HG02642 (cell line): ENCODE measurements around the gene KRT33B.
"Not testable (repeated sequence)": the region's sequence is repeated elsewhere in the genome, so short reads cannot be mapped to it uniquely, and the experiment has no call there.

Experiments
- ATAC-seq: cut with Tn5 transposase; IDR thresholded peaks from one replicate; pipeline ENCODE4 v1.9.1; 2021; ENCODE audit warnings: mild to moderate bottlenecking; ENCODE audit not compliant: unreplicated experiment, poor library complexity

Gene KRT33B

GRCh38 chr17:41369713-41370112 lies at the start of gene KRT33B:
KRT33B (minus strand) TSS chr17:41369813; CDS start chr17:41369750, 63 bp downstream.
- ATAC-seq = no peak

DNA sequence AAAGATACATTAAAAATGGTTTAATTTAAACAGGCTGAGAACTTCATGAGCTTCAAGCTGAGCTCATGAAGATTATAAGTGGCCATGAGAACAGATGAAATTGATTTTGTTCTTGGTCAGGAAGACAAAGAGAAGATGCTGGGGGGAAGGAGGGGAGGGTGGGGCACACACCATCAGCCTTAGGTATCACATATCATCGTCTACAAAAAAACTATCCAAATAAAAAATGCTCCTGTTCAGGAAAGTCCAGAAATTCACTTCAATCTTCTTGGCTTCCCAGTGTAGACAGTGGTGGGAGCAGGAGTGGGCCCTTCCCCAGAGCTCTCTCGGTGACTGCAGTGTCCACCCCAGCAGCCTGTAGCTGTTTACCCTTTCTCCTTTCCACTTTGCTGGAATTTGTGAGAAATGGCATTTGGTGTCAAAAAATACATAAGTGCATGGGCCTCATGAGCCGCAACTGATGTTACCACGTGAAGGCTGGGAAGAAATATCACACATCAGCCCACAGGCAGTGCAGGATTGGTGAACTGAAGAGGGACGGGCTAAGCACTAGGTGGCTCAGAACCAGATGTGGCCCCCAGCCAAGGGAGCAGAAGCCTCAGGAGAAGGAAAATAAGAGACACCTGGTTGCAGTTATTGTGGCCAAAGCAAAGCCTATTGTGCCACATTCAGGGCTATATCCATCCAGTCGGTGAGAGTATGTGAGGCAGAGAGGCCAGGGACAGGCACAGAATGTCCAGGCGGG lies 48.7 kb upstream of the KRT33B start:
- no peak for ATAC-seq

- no peak for ATAC-seq
These were observed 48.0 kb upstream of the KRT33B start for GRCh38 chr17:41417576-41418015.

- no peak for ATAC-seq
These were observed 47.5 kb upstream of the KRT33B start for GRCh38 chr17:41417127-41417526.

- ATAC-seq = no peak
These were observed 46.9 kb upstream of the KRT33B start for GRCh38 chr17:41416479-41416878.

- no peak for ATAC-seq
These were observed 46.3 kb upstream of the KRT33B start for GRCh38 chr17:41415833-41416335.

- ATAC-seq = no peak
These were observed 45.8 kb upstream of the KRT33B start for GRCh38 chr17:41415411-41415810.

DNA sequence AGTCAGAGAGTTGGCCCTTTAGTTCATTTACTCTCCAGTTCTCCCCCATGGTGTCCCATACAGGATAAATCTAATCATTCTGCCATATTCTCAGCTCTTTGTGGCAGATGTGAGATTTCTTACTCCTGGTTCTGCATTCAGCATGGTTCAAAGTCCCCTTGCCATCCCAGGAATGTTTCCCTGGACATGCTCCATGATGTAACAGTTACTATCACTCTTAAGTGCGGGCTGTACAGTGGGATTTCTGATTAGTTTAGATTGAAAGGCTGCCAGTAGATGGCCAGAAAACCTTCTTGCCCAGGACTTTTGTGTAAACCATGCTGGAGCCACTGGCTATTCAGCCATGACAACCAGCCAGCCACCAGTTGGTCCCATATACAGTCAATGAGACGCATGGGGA lies 44.4 kb upstream of the KRT33B start:
- ATAC-seq = no peak

DNA sequence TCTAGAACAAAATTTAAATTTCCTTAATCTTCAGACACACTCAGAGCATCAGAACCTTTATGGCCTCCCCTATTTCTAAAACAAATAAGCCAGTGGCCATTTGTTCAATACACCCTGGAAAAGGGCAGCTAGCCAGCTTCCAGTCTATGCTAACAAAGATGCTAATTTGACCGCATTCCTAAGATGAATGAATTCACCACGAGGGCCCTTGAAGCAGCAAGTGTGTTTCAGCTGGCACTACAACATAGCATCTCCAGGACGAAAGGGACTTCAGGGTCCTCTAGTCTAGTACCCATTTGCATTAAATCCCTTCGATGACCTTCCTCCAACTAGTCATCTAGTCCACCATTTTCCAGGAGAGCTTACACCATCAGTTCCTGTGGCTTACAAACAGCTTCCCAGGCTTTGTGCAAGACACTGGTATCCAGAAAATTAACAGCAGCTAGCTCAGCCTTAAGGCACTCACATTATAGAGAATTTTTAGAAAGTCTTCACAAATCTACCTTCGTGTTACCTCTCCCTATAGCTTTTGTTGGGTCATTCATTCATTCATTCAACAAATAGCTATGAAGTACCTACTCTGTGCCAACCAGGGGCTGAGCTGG lies 43.8 kb upstream of the KRT33B start:
- ATAC-seq = no peak

DNA sequence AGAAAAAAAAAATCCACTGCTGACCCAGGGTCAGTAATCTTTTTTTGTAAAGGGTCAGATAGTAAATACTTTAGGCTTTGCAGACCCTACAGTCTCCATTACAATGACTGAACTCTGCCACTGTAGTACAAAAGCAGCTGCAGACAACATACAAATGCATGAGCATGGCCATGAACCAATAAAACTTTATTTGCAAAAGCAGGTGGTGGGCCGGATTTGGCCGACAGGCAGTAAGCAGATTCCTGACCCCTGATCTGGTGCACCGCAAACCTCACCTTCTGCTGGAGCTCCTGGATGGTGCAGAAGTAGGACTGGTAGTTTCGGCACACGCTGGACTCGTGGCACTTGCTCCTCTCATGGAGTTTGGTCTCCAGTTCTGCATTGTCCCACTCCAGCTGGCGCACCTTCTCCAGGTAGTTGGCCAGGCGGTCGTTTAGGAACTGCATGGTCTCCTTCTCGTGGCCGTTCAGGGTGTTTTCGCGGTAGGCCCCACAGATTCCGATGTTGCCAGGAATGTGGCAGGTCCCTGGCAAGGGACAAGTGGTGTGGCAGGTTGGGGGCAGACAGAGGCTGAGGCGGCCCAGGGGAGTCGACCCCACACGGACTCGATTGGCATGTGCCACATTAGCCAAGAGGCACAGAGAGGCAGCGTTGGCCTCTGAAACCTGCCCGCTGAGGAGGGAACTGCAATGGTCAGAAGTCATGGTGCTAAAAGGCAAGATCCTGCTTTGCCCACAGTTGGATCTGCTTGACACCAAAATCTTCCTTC lies 41.6 kb upstream of the KRT33B start:
- ATAC-seq = no peak

GRCh38 chr17:41407226-41407625 lies 37.6 kb upstream of the KRT33B start:
- no peak for ATAC-seq

DNA sequence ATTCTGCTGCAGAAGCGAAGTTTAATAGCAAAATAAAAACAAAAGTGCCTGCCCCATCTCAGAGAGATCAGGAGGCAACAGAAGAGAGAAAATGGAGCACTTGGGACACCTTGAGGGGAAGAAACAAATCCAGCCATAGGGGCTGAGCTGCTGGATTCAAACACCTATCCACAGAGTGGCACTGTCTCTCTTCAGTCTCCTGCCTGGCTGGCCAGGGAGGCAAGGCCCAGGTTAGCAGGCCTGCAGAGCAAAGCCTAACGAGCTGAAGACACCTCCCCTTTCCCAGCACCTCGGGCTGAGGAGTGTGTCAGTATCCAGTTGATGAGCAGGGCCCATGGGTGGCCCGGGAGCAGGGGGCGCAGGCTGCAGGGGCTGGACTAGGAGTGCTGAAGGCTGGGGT lies 36.6 kb upstream of the KRT33B start:
- no peak for ATAC-seq

DNA sequence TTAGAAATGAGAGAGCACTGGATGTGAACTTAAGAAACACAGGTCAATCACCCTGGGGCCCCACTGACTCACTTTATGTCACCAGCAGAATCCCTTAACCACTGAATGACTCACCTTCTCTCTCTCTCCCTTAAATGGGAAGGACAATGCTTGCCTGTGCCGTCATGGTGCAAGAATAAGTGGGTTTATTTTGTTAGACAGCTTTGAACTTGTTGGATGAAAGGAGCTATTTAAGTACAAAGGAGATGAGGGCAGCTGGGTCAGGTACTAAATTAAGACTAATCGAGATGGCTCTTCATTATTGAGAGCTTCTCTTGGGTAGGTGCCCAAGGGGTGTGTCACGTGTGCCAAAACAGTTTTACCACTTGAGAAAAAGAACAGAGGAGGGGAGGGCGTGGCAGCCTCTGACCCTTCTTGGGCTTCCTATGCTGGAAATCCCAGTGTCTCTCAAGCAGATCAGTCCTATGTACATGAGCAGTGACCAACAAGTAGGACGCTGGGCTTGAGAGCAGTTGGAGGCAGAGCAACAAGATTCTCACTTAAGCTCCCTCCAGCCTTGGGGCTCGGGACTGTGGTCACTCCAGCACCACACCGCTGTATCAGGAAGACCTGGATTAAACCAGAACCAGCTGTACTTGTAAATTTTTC lies 34.5 kb upstream of the KRT33B start:
- ATAC-seq = no peak

DNA sequence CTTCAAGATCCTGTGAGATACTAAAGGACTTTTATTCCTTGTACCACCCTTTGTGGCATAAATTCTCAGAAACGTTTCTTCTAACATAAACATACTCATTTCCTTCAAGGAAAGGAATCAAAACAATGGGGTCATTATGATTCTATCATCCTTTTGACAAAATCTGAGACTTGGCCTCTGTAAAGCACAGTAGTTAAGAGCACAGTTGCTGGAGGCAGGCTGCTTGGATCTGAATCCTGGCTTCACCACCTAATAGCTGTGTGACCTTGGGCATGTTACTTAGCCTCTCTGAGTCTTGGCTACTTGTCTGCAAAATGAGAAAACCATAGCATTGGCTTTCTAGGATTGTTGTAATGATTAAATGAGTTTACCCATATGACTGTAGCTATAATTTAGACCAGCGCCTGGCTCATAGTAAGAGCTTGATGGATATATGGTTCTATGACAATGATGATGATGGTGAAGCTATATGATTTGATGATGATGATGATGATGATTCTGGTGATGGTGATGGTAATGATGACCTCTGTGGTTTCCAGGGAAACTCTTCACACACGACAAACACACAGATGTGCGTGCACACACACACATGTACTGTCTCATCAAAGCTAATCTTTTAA lies 33.9 kb upstream of the KRT33B start:
- no peak for ATAC-seq

GRCh38 chr17:41402161-41402560 lies 32.5 kb upstream of the KRT33B start:
- no peak for ATAC-seq

DNA sequence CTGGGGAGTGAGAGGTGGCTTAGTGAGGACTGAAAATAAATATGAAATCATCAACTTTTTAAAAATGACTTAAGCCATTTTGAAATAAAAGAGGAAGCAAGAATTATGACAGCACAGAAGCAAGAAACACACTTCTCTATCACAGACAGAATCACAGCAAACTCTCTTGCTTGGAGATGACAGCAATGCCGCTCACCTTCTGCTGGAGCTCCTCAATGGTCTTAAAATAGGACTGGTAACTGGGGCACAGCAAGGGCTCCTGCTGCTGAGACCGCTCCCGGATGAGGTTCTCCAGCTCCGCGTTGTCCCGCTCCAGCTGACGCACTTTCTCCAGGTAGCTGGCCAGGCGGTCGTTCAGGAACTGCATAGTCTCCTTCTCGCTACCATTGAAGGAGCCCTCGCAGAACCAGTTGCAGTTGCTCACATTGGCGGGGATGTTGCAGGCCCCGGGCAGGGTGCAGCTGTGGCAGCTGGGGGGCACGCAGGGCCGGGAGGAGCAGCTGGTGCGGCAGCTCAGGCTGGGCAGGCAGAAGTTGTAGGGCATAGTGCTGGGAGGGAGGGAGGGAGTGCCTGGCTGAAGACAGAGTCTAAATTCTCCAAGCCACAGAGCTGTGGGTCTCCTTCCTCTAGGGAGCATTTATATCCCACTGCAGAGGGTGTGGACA lies 27.5 kb upstream of the KRT33B start, which contains the start of gene KRT31:
Gene KRT31 (minus strand): TSS at position 613 of the 665 bp plus-strand sequence. CDS start 69 bp downstream, at position 544.
- ATAC-seq = no peak

GRCh38 chr17:41396340-41396739 lies 26.7 kb upstream of the KRT33B start:
- no peak for ATAC-seq

GRCh38 chr17:41395611-41396010 lies 26.0 kb upstream of the KRT33B start:
- ATAC-seq = no peak

- not testable (repeated sequence) for ATAC-seq
These were observed 25.4 kb upstream of the KRT33B start for GRCh38 chr17:41395044-41395443.
